K562 treated with DMSO at 1 percent for 12 hours (cell line): ENCODE data around the gene SYNGR3. TPM values are rescaled to one million over a fixed set of nuclear protein-coding genes. Genes with fewer than 3 reads are reported as not detected.

Source experiments
- total RNA-seq: library from RNA; unstranded; fragments of 300-600 nt; gene quantifications from 2 replicates; pipeline ENCODE4 v1.2.3, GENCODE V29; 2022; ENCODE audit not compliant: insufficient read depth

The SYNGR3 gene
- 24.1 and 36.4 TPM in 2 replicates for total RNA-seq

DNA sequence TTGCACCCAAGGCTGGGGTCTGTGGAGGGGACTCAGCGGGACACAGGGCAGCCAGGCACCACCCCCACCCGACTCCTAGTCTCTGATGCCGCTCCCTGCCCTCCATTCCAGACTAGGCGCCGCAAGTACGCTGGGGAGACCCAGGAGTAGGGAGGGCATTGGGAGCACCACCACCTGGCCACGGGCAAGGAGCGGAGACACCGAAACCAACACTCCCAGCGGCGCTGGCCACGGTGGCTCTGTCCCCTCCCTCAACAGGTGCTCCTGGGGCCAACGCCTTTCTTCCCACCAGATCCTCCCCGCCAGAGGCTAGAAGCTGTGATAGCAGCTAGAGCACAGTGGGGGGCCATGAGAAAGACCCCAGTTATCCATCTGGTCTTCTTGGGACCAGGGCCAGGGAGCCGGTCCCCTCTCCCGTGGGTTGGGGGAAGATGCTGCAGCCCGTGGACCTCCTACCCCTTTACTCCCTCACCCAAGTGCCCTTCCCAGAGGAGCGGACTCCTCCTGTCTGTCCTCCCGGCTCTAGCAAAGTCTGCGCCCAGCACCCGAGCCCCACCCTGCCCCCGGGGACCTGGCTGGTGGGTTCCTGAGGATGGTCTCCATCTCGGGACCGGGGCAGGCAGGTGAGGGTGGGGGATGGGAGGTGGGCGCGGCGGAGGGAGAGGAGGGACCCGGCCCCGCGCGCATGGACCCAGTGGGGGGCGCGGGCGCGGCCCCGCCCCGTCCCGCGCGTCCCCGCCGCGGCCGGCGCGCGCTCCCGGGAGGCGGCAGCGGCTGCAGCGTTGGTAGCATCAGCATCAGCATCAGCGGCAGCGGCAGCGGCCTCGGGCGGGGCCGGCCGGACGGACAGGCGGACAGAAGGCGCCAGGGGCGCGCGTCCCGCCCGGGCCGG lies at the start of gene SYNGR3:
TSS of gene SYNGR3 (plus strand) at position 762 of the 892 bp plus-strand sequence. CDS start 133 bp downstream, outside the sequence.

DNA sequence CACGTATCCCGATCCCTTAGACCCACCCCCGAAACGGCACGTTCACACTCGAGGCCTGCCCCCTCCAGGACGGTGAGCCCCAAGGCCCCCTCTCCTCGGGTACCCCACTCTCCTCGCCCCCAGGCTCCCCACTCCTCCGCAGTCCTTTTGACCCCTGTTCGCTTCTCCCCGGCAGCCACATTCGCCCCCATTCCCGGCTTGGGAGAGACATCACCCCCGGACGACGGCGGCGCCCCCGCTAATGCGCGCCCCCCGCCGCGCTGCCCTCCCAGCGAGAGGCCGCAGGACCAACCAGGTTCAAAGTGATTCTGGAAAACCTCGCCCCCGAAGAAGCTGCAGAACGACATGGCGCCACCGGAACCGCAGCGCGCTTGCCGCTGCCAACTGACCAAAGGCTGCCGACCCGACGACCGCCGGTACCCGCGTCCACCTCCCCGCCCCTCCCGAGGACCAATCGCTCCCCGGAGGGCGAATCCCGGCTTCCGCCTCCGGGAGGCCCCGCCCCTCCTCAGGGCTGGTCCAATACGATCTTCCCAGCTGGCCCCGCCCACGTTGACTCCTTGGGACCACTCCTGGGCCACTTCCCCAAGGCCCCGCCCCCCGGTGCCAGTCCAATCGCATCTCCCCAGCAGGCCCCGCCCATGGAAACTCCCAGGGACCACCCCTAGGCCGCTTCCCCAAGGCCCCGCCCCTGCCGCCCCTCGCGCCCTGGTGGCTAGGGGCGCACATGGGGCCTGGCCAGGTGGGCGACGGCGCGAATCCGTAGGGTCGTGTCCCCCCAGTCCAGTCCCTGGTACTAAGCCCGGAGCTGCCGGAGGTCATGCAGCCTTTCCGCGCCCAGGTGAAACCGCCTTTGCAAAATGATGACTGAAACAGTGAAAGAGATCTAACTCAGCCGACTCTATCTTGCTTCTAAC lies 46.7 kb upstream of the SYNGR3 start, which contains the start of gene MSRB1:
TSS of gene MSRB1 (minus strand) at position 390 of the 917 bp plus-strand sequence. CDS start at position 347, 43 bp downstream.

GRCh38 chr16:1959269-1960039 lies 30.3 kb upstream of the SYNGR3 start, which contains the start of gene NDUFB10:
Gene NDUFB10, plus strand, starts transcription at chr16:1959538. Its CDS starts 87 bp downstream, at chr16:1959625.

GRCh38 chr16:1964506-1965395 lies 25.0 kb upstream of the SYNGR3 start, which contains the start of gene RPS2:
Gene RPS2, minus strand, starts transcription at chr16:1964826. Its CDS starts 201 bp downstream, at chr16:1964625.

GRCh38 chr16:1966460-1966859 lies 23.3 kb upstream of the SYNGR3 start, which contains the start of gene RNF151:
Gene RNF151, plus strand, starts transcription at chr16:1966856. Its CDS starts 26 bp downstream, at chr16:1966882.

GRCh38 chr16:1971796-1972489 lies 17.8 kb upstream of the SYNGR3 start, which contains the start of gene TBL3:
Gene TBL3, plus strand, starts transcription at chr16:1972053. Its CDS starts 112 bp downstream, at chr16:1972165.

GRCh38 chr16:1981398-1981836 lies 8.4 kb upstream of the SYNGR3 start, which contains the start of gene NOXO1:
Gene NOXO1, minus strand, starts transcription at chr16:1981469. Its CDS starts 290 bp downstream, at chr16:1981179.

DNA sequence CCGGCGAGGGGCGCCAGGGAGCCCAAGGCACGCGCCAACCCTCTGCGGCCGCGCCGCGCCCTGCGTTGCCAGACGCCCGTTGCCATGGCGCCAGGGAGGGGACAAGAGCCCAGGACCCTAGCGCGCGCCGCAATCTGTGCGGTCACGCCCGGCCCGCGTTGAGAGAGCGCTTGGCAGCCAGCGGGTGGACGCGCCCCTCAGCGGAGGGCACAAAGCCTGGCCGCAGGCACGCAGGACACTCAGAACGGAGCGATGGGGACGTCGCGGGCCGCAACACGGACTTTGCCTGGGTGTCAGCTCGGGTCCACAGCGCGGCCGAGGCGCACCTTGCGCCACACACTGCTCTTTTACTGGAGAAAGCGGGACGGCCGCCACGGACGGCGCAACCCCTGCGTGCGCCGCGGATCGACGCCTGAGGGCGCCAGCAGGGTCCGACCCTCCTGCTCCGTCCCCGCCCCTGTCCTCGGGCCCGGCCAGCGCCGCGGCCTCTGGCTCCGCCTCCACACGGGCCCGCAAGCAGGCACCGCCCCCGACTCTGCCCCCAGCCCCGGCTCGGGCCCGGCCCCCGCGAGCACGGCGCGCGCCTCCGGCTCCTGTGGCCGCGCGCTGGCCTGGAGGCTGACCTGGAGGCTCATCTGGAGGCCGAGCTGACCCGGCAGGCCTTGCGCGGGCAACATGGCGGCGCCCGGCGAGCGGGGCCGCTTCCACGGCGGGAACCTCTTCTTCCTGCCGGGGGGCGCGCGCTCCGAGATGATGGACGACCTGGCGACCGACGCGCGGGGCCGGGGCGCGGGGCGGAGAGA lies 6.0 kb upstream of the SYNGR3 start, which contains the start of gene GFER:
TSS of gene GFER (plus strand) at position 650 of the 803 bp plus-strand sequence. CDS start at position 676, 26 bp downstream.

DNA sequence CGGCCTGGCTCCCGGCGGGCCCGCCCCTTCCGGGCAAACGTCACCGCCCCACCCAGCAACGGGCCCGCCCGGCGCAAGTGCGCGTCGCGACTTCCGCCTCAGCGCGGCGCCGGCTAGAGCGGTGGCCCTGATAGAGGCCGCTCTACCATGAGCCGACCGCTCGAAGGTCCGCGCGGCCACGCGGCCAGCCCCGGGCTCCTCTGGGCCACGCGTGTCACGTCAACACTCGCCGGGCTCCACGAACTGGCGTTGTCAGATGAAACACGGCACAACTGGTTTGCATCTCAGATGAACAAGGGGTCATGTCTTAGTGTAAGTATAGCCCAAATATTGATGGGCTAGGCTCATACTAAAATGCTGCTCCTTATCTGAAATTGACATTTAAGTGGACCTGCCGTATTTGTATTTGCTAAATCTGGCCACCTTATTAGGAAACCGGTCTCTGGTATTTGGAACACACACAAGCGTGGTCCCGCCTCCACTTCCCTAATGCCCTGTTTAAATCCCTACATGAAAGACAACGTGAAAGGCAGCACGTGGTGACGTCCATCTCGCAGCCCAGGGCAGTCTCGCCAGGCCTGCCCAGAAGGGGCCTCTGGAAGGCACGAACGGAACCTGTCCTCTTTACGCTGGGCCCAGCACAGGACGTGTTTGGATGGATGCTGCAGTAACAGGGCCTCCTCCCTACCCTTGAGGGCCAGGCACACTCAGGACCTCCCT lies 20.2 kb downstream of the SYNGR3 start, which contains the start of gene ZNF598:
TSS of gene ZNF598 (minus strand) at position 31 of the 720 bp plus-strand sequence.

GRCh38 chr16:2019518-2019920 lies 29.7 kb downstream of the SYNGR3 start, which contains the start of gene NPW:
Gene NPW, plus strand, starts transcription at chr16:2019785.

GRCh38 chr16:2026461-2027023 lies 36.8 kb downstream of the SYNGR3 start, which contains the start of gene NHERF2:
Gene NHERF2, plus strand, starts transcription at chr16:2026902. Its CDS starts 104 bp downstream, at chr16:2027006.

Other genes with a start within 250 kb of the SYNGR3 start
- gene NME3, start 218.4 kb upstream of the SYNGR3 start, total RNA-seq, result 55.4 and 83.8 TPM in 2 replicates
- gene EME2, start 217.2 kb upstream of the SYNGR3 start, total RNA-seq, result 3.5 and 11.1 TPM in 2 replicates
- gene MRPS34, start 216.8 kb upstream of the SYNGR3 start, total RNA-seq, result 170 and 217 TPM in 2 replicates
- 80.4 and 89.8 TPM in 2 replicates for gene SPSB3, start 207.4 kb upstream of the SYNGR3 start, total RNA-seq
- 119 and 185 TPM in 2 replicates for gene NUBP2, start 207.0 kb upstream of the SYNGR3 start, total RNA-seq
- gene IGFALS, start 196.3 kb upstream of the SYNGR3 start, total RNA-seq, result 0.51 TPM in 1 of 2 replicates, not detected in the other
- 87.9 and 95.5 TPM in 2 replicates for gene HAGH, start 163.1 kb upstream of the SYNGR3 start, total RNA-seq
- gene FAHD1, start 162.8 kb upstream of the SYNGR3 start, total RNA-seq, result 22.3 and 24.5 TPM in 2 replicates
- 35.2 and 61.4 TPM in 2 replicates for gene MEIOB, start 117.8 kb upstream of the SYNGR3 start, total RNA-seq
- gene HS3ST6, start 71.6 kb upstream of the SYNGR3 start, total RNA-seq, result not detected in 2 replicates
- 142 and 157 TPM in 2 replicates for gene MSRB1, start 46.8 kb upstream of the SYNGR3 start, total RNA-seq
- not detected in 2 replicates for gene RPL3L, start 35.3 kb upstream of the SYNGR3 start, total RNA-seq
- 209 and 233 TPM in 2 replicates for gene NDUFB10, start 30.4 kb upstream of the SYNGR3 start, total RNA-seq
- gene RPS2, start 25.1 kb upstream of the SYNGR3 start, total RNA-seq, result 6,317 and 9,099 TPM in 2 replicates
- gene RNF151, start 23.1 kb upstream of the SYNGR3 start, total RNA-seq, result 1.3 TPM in 1 of 2 replicates, not detected in the other
- 37.2 and 53.2 TPM in 2 replicates for gene TBL3, start 17.9 kb upstream of the SYNGR3 start, total RNA-seq
- gene NOXO1, start 8.5 kb upstream of the SYNGR3 start, total RNA-seq, result 0.89 TPM in 1 of 2 replicates, not detected in the other
- gene GFER, start 5.8 kb upstream of the SYNGR3 start, total RNA-seq, result 46.5 and 60.5 TPM in 2 replicates
- gene ZNF598, start 19.9 kb downstream of the SYNGR3 start, total RNA-seq, result 71.6 and 98.5 TPM in 2 replicates
- gene NPW, start 29.8 kb downstream of the SYNGR3 start, total RNA-seq, result 1.8 and 4.4 TPM in 2 replicates
- gene NHERF2, start 36.9 kb downstream of the SYNGR3 start, total RNA-seq, result 16.0 and 31.4 TPM in 2 replicates
- 17.7 and 38.6 TPM in 2 replicates for gene NTHL1, start 57.9 kb downstream of the SYNGR3 start, total RNA-seq
- gene TSC2, start 58.0 kb downstream of the SYNGR3 start, total RNA-seq, result 37.3 and 67.9 TPM in 2 replicates
- 55.0 and 106 TPM in 2 replicates for gene PKD1, start 145.9 kb downstream of the SYNGR3 start, total RNA-seq
- gene RAB26, start 158.7 kb downstream of the SYNGR3 start, total RNA-seq, result 1.5 and 6.2 TPM in 2 replicates
- gene TRAF7, start 165.8 kb downstream of the SYNGR3 start, total RNA-seq, result 69.7 and 97.4 TPM in 2 replicates
- 1.6 and 3.2 TPM in 2 replicates for gene CASKIN1, start 206.6 kb downstream of the SYNGR3 start, total RNA-seq
- gene MLST8, start 215.5 kb downstream of the SYNGR3 start, total RNA-seq, result 57.4 and 63.7 TPM in 2 replicates
- gene BRICD5, start 220.9 kb downstream of the SYNGR3 start, total RNA-seq, result 10.4 and 37.8 TPM in 2 replicates
- 60.1 and 77.5 TPM in 2 replicates for gene PGP, start 224.9 kb downstream of the SYNGR3 start, total RNA-seq
- gene E4F1, start 233.6 kb downstream of the SYNGR3 start, total RNA-seq, result 30.1 and 43.9 TPM in 2 replicates
- 3.0 and 4.9 TPM in 2 replicates for gene DNASE1L2, start 246.5 kb downstream of the SYNGR3 start, total RNA-seq